ENCODE results near the gene MOGAT3.
"Not testable (repeated sequence)": the region's sequence is repeated elsewhere in the genome, so short reads cannot be mapped to it uniquely, and the experiment has no call there.

MOGAT3 gene

GRCh38 chr7:101232141-101232850 is 31.5 kb upstream of the MOGAT3 start:
- no peak for DNase-seq

- no peak for DNase-seq
Measured at GRCh38 chr7:101231644-101232043, 30.8 kb upstream of the MOGAT3 start.

GRCh38 chr7:101226721-101227120 is 25.9 kb upstream of the MOGAT3 start:
- DNase-seq = no peak

GRCh38 chr7:101225650-101226049 is 24.8 kb upstream of the MOGAT3 start:
- DNase-seq = no peak

GRCh38 chr7:101223528-101223927 is 22.7 kb upstream of the MOGAT3 start:
- no peak for DNase-seq

GRCh38 chr7:101222275-101222830 is 21.5 kb upstream of the MOGAT3 start:
- no peak for DNase-seq

GRCh38 chr7:101220295-101220694 is 19.5 kb upstream of the MOGAT3 start:
- DNase-seq = no peak

GRCh38 chr7:101218236-101219125 is 17.6 kb upstream of the MOGAT3 start:
- DNase-seq = peak; percentile 60

- peak; percentile 99 for DNase-seq
Measured at GRCh38 chr7:101217388-101218235, 16.8 kb upstream of the MOGAT3 start, which contains the start of the genes PLOD3 and ZNHIT1. TSS of gene PLOD3 (minus strand) at chr7:101217581. CDS start at chr7:101217274, 307 bp downstream. TSS of gene ZNHIT1 (plus strand) at chr7:101218165. CDS start at chr7:101218196, 31 bp downstream.

- DNase-seq = peak; percentile 22
Measured at GRCh38 chr7:101216860-101217387, 16.1 kb upstream of the MOGAT3 start.

GRCh38 chr7:101216001-101216859 is 15.4 kb upstream of the MOGAT3 start:
- no peak for DNase-seq

- no peak for DNase-seq
Measured at GRCh38 chr7:101212014-101212413, 11.2 kb upstream of the MOGAT3 start.

- no peak for DNase-seq
Measured at GRCh38 chr7:101211501-101211900, 10.7 kb upstream of the MOGAT3 start.

- DNase-seq = no peak
Measured at GRCh38 chr7:101210143-101210542, 9.3 kb upstream of the MOGAT3 start.

GRCh38 chr7:101208794-101209193 is 8.0 kb upstream of the MOGAT3 start:
- no peak for DNase-seq

GRCh38 chr7:101207459-101207858 is 6.6 kb upstream of the MOGAT3 start:
- DNase-seq = no peak

GRCh38 chr7:101206665-101207042 is 5.8 kb upstream of the MOGAT3 start:
- no peak for DNase-seq

GRCh38 chr7:101205901-101206664 is 5.2 kb upstream of the MOGAT3 start:
- no peak for DNase-seq

- DNase-seq = not testable (repeated sequence)
Measured at GRCh38 chr7:101203740-101204738, 3.2 kb upstream of the MOGAT3 start.

Data from NCI-H82 (cell line).